ENCODE measurements around the gene GBA2.

Gene GBA2

GRCh38 chr9:35731415-35732184 lies 17.4 kb downstream of the GBA2 start:
- DNase-seq (ENCODE audit: low spot score in 2 of 2), result no peak
- Mint-ChIP-seq H3K36me3 (ENCODE audit: insufficient read depth) (peaks cover 12% of the 10 kb centered on the region), H3K27me3 (no peaks in the 10 kb centered on the region), H3K4me1 (peaks cover 29% of the 10 kb centered on the region), H3K4me3 (no peak overlapping the region), H3K9me3 (no peaks in the 10 kb centered on the region), H3K27ac (ENCODE audit: low read depth) (peak overlapping the region; percentile 73)
- no peak for ATAC-seq (replicated peaks; ENCODE audit: extremely low read depth, poor library complexity, severe bottlenecking)

- no peaks in the 10 kb centered on the region for H3K9me3 Mint-ChIP-seq
- H3K4me1 Mint-ChIP-seq, result peaks cover 23% of the 10 kb centered on the region
- H3K27ac Mint-ChIP-seq (ENCODE audit: low read depth), result no peak overlapping the region
- peaks cover 16% of the 10 kb centered on the region for H3K36me3 Mint-ChIP-seq (ENCODE audit: insufficient read depth)
- no peak overlapping the region for H3K4me3 Mint-ChIP-seq
- no peak for ATAC-seq (replicated peaks; ENCODE audit: extremely low read depth, poor library complexity, severe bottlenecking)
- DNase-seq (ENCODE audit: low spot score in 2 of 2), result no peak
- no peaks in the 10 kb centered on the region for H3K27me3 Mint-ChIP-seq
Measured at GRCh38 chr9:35730486-35730854, 18.6 kb downstream of the GBA2 start.

GRCh38 chr9:35729700-35730485 lies 19.1 kb downstream of the GBA2 start:
- Mint-ChIP-seq H3K9me3 (no peaks in the 10 kb centered on the region), H3K4me1 (peaks cover 24% of the 10 kb centered on the region), H3K36me3 (ENCODE audit: insufficient read depth) (peaks cover 16% of the 10 kb centered on the region), H3K27me3 (no peaks in the 10 kb centered on the region), H3K4me3 (no peak overlapping the region), H3K27ac (ENCODE audit: low read depth) (no peak overlapping the region)
- no peak for ATAC-seq (replicated peaks; ENCODE audit: extremely low read depth, poor library complexity, severe bottlenecking)
- DNase-seq (ENCODE audit: low spot score in 2 of 2), result no peak

- Mint-ChIP-seq H3K36me3 (ENCODE audit: insufficient read depth) (peaks cover 21% of the 10 kb centered on the region), H3K9me3 (no peaks in the 10 kb centered on the region), H3K4me1 (peaks cover 31% of the 10 kb centered on the region), H3K27ac (ENCODE audit: low read depth) (no peak overlapping the region), H3K4me3 (no peak overlapping the region), H3K27me3 (no peaks in the 10 kb centered on the region)
- ATAC-seq (replicated peaks; ENCODE audit: extremely low read depth, poor library complexity, severe bottlenecking) (no peak), DNase-seq (ENCODE audit: low spot score in 2 of 2) (no peak)
Measured at GRCh38 chr9:35729101-35729500, 19.9 kb downstream of the GBA2 start.

- Mint-ChIP-seq H3K27ac (ENCODE audit: low read depth) (no peak overlapping the region), H3K36me3 (ENCODE audit: insufficient read depth) (peaks cover 26% of the 10 kb centered on the region)
- no peak for ATAC-seq (replicated peaks; ENCODE audit: extremely low read depth, poor library complexity, severe bottlenecking)
Measured at GRCh38 chr9:35728041-35728971, 20.7 kb downstream of the GBA2 start.

GRCh38 chr9:35727676-35728040 lies 21.4 kb downstream of the GBA2 start:
- H3K9me3 Mint-ChIP-seq, result no peaks in the 10 kb centered on the region
- ATAC-seq (replicated peaks; ENCODE audit: extremely low read depth, poor library complexity, severe bottlenecking), result no peak
- H3K4me1 Mint-ChIP-seq, result peaks cover 24% of the 10 kb centered on the region
- no peak overlapping the region for H3K27ac Mint-ChIP-seq (ENCODE audit: low read depth)
- no peaks in the 10 kb centered on the region for H3K27me3 Mint-ChIP-seq
- DNase-seq (ENCODE audit: low spot score in 2 of 2), result no peak
- H3K36me3 Mint-ChIP-seq (ENCODE audit: insufficient read depth), result peaks cover 30% of the 10 kb centered on the region
- no peak overlapping the region for H3K4me3 Mint-ChIP-seq

More at GRCh38 chr9:35728041-35728971, 20.7 kb downstream of the GBA2 start:
- Mint-ChIP-seq H3K4me1 (peaks cover 31% of the 10 kb centered on the region), H3K27me3 (no peaks in the 10 kb centered on the region), H3K4me3 (no peak overlapping the region), H3K9me3 (no peaks in the 10 kb centered on the region)
- DNase-seq (ENCODE audit: low spot score in 2 of 2), result no peak

GRCh38 chr9:35726931-35727330 lies 22.1 kb downstream of the GBA2 start:
- H3K4me1 Mint-ChIP-seq, result peaks cover 26% of the 10 kb centered on the region
- no peak overlapping the region for H3K4me3 Mint-ChIP-seq
- ATAC-seq (replicated peaks; ENCODE audit: extremely low read depth, poor library complexity, severe bottlenecking) (peak; percentile 68), DNase-seq (ENCODE audit: low spot score in 2 of 2) (peak in 1 of 2 donors; percentile 41)
- no peak overlapping the region for H3K27ac Mint-ChIP-seq (ENCODE audit: low read depth)
- no peaks in the 10 kb centered on the region for H3K9me3 Mint-ChIP-seq
- no peaks in the 10 kb centered on the region for H3K27me3 Mint-ChIP-seq
- H3K36me3 Mint-ChIP-seq (ENCODE audit: insufficient read depth), result peaks cover 32% of the 10 kb centered on the region

- no peaks in the 10 kb centered on the region for H3K9me3 Mint-ChIP-seq
- DNase-seq (ENCODE audit: low spot score in 2 of 2), result no peak
- H3K27me3 Mint-ChIP-seq, result no peaks in the 10 kb centered on the region
- H3K4me3 Mint-ChIP-seq, result no peak overlapping the region
- ATAC-seq (replicated peaks; ENCODE audit: extremely low read depth, poor library complexity, severe bottlenecking), result no peak
- no peak overlapping the region for H3K27ac Mint-ChIP-seq (ENCODE audit: low read depth)
- H3K4me1 Mint-ChIP-seq, result peaks cover 23% of the 10 kb centered on the region
- peaks cover 48% of the 10 kb centered on the region for H3K36me3 Mint-ChIP-seq (ENCODE audit: insufficient read depth)
Measured at GRCh38 chr9:35725362-35725761, 23.7 kb downstream of the GBA2 start.

- no peak for DNase-seq (ENCODE audit: low spot score in 2 of 2)
- H3K27ac Mint-ChIP-seq (ENCODE audit: low read depth), result no peak overlapping the region
- H3K9me3 Mint-ChIP-seq, result no peaks in the 10 kb centered on the region
- no peak for ATAC-seq (replicated peaks; ENCODE audit: extremely low read depth, poor library complexity, severe bottlenecking)
- peaks cover 29% of the 10 kb centered on the region for H3K4me1 Mint-ChIP-seq
- H3K27me3 Mint-ChIP-seq, result no peaks in the 10 kb centered on the region
- H3K4me3 Mint-ChIP-seq, result no peak overlapping the region
- H3K36me3 Mint-ChIP-seq (ENCODE audit: insufficient read depth), result peaks cover 61% of the 10 kb centered on the region
Measured at GRCh38 chr9:35723908-35724307, 25.1 kb downstream of the GBA2 start.

- peaks cover 64% of the 10 kb centered on the region for H3K36me3 Mint-ChIP-seq (ENCODE audit: insufficient read depth)
- no peak for ATAC-seq (replicated peaks; ENCODE audit: extremely low read depth, poor library complexity, severe bottlenecking)
- no peak for DNase-seq (ENCODE audit: low spot score in 2 of 2)
- H3K4me3 Mint-ChIP-seq, result no peak overlapping the region
- H3K9me3 Mint-ChIP-seq, result no peaks in the 10 kb centered on the region
- H3K27ac Mint-ChIP-seq (ENCODE audit: low read depth), result no peak overlapping the region
- H3K4me1 Mint-ChIP-seq, result peaks cover 29% of the 10 kb centered on the region
- H3K27me3 Mint-ChIP-seq, result no peaks in the 10 kb centered on the region
Measured at GRCh38 chr9:35723426-35723825, 25.6 kb downstream of the GBA2 start.

- Mint-ChIP-seq H3K9me3 (no peaks in the 10 kb centered on the region), H3K27ac (ENCODE audit: low read depth) (peak overlapping the region; percentile 57), H3K36me3 (ENCODE audit: insufficient read depth) (peaks cover 82% of the 10 kb centered on the region), H3K4me3 (no peak overlapping the region), H3K27me3 (no peaks in the 10 kb centered on the region), H3K4me1 (peaks cover 30% of the 10 kb centered on the region)
- DNase-seq (ENCODE audit: low spot score in 2 of 2) (no peak), ATAC-seq (replicated peaks; ENCODE audit: extremely low read depth, poor library complexity, severe bottlenecking) (no peak)
Measured at GRCh38 chr9:35719546-35719945, 29.5 kb downstream of the GBA2 start.

GRCh38 chr9:35718721-35719511 lies 30.1 kb downstream of the GBA2 start:
- Mint-ChIP-seq H3K4me3 (no peak overlapping the region), H3K9me3 (no peaks in the 10 kb centered on the region)
- DNase-seq (ENCODE audit: low spot score in 2 of 2), result no peak

More at GRCh38 chr9:35718721-35719511, 30.1 kb downstream of the GBA2 start:
- ATAC-seq (replicated peaks; ENCODE audit: extremely low read depth, poor library complexity, severe bottlenecking), result no peak
- peaks cover 80% of the 10 kb centered on the region for H3K36me3 Mint-ChIP-seq (ENCODE audit: insufficient read depth)
- peak overlapping the region; percentile 57 for H3K27ac Mint-ChIP-seq (ENCODE audit: low read depth)
- peaks cover 26% of the 10 kb centered on the region for H3K4me1 Mint-ChIP-seq
- no peaks in the 10 kb centered on the region for H3K27me3 Mint-ChIP-seq

Measured in central memory CD8-positive, alpha-beta T cell (primary cell).